AG04450 (cell line): Measurements from ENCODE around the gene YIPF3. TPM values are rescaled to one million over a fixed set of nuclear protein-coding genes. Genes with fewer than 3 reads are reported as not detected.
A peak's percentile ranks its signal among the peaks of the same experiment; 100 is the strongest.
"Not testable (repeated sequence)": the region's sequence is repeated elsewhere in the genome, so short reads cannot be mapped to it uniquely, and the experiment has no call there.

Source experiments
- CTCF ChIA-PET: fragments of 300-600, 350-600 bp; formaldehyde crosslinking; extraction: SDS; loops from one replicate; lab custom pipeline; 2022; ENCODE audit warnings: antibody characterized with exemption, inconsistent platforms; lab: Charles Lee
- POLR2A ChIA-PET: fragments of 350-600 bp; formaldehyde crosslinking; extraction: SDS; loops from one replicate; lab custom pipeline; 2021; ENCODE audit warnings: antibody characterized with exemption, inconsistent platforms; lab: Yijun Ruan, JAX
- DNase-seq: peaks from one replicate; pipeline ENCODE4 v3.0.0-alpha.2; 2011; ENCODE audit warnings: low read depth, low spot score
- H3K27ac ChIP-seq: one replicate; pipeline ENCODE4 v1.5.1; 2012; ENCODE audit warnings: low read depth, low read length, control low read depth
- H3K27me3 ChIP-seq: one replicate; pipeline ENCODE4 v1.6.0; 2012; ENCODE audit warnings: low read length; ENCODE audit not compliant: control insufficient read depth, insufficient read depth
- H3K4me3 ChIP-seq: 2 replicates; pipeline ENCODE4 v1.5.1; 2011; ENCODE audit warnings: mild to moderate bottlenecking, low read depth, low read length, control low read depth
- H3K9me3 ChIP-seq: 2 replicates; pipeline ENCODE4 v1.5.1; 2012; ENCODE audit warnings: low read length; ENCODE audit not compliant: control insufficient read depth, insufficient read depth
- CTCF ChIP-seq: IDR thresholded peaks from 2 replicates; pipeline ENCODE4 v1.5.1; 2011; ENCODE audit warnings: low read depth, low read length, control low read depth, inconsistent platforms
- polyA plus RNA-seq: library from polyadenylated mRNA; depleted of rRNA; stranded (reverse); fragments of >200 nt; gene quantifications from 2 replicates; pipeline ENCODE4 v1.2.3, GENCODE V29; 2011

Gene YIPF3
- polyA plus RNA-seq, 1 experiment = 262 TPM

GRCh38 chr6:43541774-43542471, 25.2 kb upstream of the YIPF3 start:
- CTCF ChIA-PET = no interaction called here
- POLR2A ChIA-PET = interaction anchor here (0.6 kb wide), 1 partner anchor 584 kb away, joined by 8 read pairs; no protein-coding TSS in a partner anchor
- Histone ChIP-seq H3K27me3 (no peaks in the 10 kb centered on the region), H3K27ac (no peak overlapping the region), H3K9me3 (no peaks in the 10 kb centered on the region), H3K4me3 (no peak overlapping the region)
- no peak for TF ChIP-seq CTCF
- no peak for DNase-seq

GRCh38 chr6:43540507-43540906, 23.8 kb upstream of the YIPF3 start:
- no peak for DNase-seq
- Histone ChIP-seq H3K27ac (no peak overlapping the region), H3K9me3 (no peaks in the 10 kb centered on the region), H3K4me3 (no peak overlapping the region), H3K27me3 (no peaks in the 10 kb centered on the region)
- TF ChIP-seq CTCF = no peak
- POLR2A ChIA-PET = no interaction called here
- CTCF ChIA-PET = no interaction called here

GRCh38 chr6:43539409-43539808, 22.7 kb upstream of the YIPF3 start:
- POLR2A ChIA-PET, H3K27me3 ChIP-seq, DNase-seq, CTCF ChIA-PET, H3K9me3 ChIP-seq, H3K4me3 ChIP-seq, H3K27ac ChIP-seq: not testable (repeated sequence)

- H3K9me3 ChIP-seq, H3K4me3 ChIP-seq, CTCF ChIA-PET, DNase-seq, H3K27ac ChIP-seq, H3K27me3 ChIP-seq, POLR2A ChIA-PET: not testable (repeated sequence)
Observed at GRCh38 chr6:43538986-43539385, 22.3 kb upstream of the YIPF3 start.

- no peak for TF ChIP-seq CTCF
- no peak for DNase-seq
- ChIA-PET POLR2A (interaction anchor here (0.5 kb wide), 1 partner anchor 75 kb away, joined by 3 read pairs; no protein-coding TSS in a partner anchor), CTCF (interaction anchor here (1.1 kb wide), 1 partner anchor 547 kb away, joined by 3 read pairs; no protein-coding TSS in a partner anchor)
- Histone ChIP-seq H3K27me3 (no peaks in the 10 kb centered on the region), H3K4me3 (no peak overlapping the region), H3K27ac (no peak overlapping the region), H3K9me3 (no peaks in the 10 kb centered on the region)
Observed at GRCh38 chr6:43532201-43532600, 15.5 kb upstream of the YIPF3 start.

- Histone ChIP-seq H3K9me3 (no peaks in the 10 kb centered on the region), H3K4me3 (no peak overlapping the region), H3K27me3 (no peaks in the 10 kb centered on the region), H3K27ac (peak overlapping the region; percentile 21)
- no peak for TF ChIP-seq CTCF
- POLR2A ChIA-PET = no interaction called here
- no peak for DNase-seq
- CTCF ChIA-PET = no interaction called here
Observed at GRCh38 chr6:43524483-43524961, 7.8 kb upstream of the YIPF3 start.
